T-helper 2 cell treated with Interferon-gamma antibody and Interleukin-4, amounts not matched to agents 5 μg/mL and 100 μg/mL, for 36 hours (primary cell): Measurements from ENCODE around the gene SCAANT1.

Source experiments
- DNase-seq: peaks from one replicate; pipeline ENCODE4 v3.0.0; 2021; ENCODE audit warnings: low spot score
- H3K27ac Mint-ChIP-seq: one replicate; pipeline ENCODE4 v1.8.0; 2021; ENCODE audit warnings: mild to moderate bottlenecking, mixed read lengths
- H3K27me3 Mint-ChIP-seq: one replicate; pipeline ENCODE4 v1.8.0; 2021; ENCODE audit warnings: low read depth, mixed read lengths
- H3K36me3 Mint-ChIP-seq: one replicate; pipeline ENCODE4 v1.8.0; 2021; ENCODE audit warnings: low read depth, mixed read lengths
- H3K4me1 Mint-ChIP-seq: one replicate; pipeline ENCODE4 v1.8.0; 2021; ENCODE audit warnings: low read depth, mixed read lengths
- H3K4me3 Mint-ChIP-seq: one replicate; pipeline ENCODE4 v1.8.0; 2022; ENCODE audit warnings: mild to moderate bottlenecking, moderate library complexity, mixed read lengths
- H3K9me3 Mint-ChIP-seq: one replicate; pipeline ENCODE4 v1.8.0; 2021; ENCODE audit warnings: mixed read lengths

Gene SCAANT1

DNA sequence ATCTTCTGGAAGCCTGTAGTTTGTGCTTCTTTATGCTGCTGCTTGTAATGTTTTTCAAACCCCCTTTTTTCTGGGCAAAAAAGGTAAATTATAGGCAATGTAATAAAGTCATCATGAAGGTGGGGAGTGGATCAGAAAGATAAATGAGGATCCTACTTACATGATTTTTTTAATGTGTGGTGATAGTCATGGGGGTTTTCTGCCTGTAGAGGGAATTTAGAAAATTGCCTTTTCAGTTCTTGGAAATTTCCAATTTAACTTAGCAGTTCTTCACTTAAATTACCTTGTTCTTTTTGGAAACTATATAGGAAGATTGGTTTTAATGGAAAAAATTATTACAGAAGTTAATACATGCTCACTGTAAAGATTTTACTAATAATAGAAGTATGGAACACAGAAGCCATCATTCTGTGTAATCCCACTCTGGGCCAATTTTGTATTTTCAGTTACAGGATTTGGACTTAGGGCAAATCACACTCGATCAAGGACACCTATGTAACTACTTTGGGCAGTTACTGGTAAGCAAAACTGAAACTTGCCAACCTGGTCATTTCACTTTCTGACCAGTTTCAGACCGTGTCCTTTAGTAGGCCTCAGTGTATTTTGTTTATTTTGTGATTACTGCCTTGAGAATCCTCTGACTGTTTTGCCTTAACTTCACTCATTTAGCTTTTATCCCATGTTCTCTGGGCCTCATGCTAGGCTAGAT is 10.5 kb upstream of the SCAANT1 start:
- no peaks in the 10 kb centered on the region for H3K9me3 Mint-ChIP-seq
- no peak for DNase-seq
- H3K4me3 Mint-ChIP-seq, result no peak overlapping the region
- no peaks in the 10 kb centered on the region for H3K27me3 Mint-ChIP-seq
- no peak overlapping the region for H3K27ac Mint-ChIP-seq
- H3K36me3 Mint-ChIP-seq, result peaks cover 63% of the 10 kb centered on the region
- peaks cover 12% of the 10 kb centered on the region for H3K4me1 Mint-ChIP-seq

DNA sequence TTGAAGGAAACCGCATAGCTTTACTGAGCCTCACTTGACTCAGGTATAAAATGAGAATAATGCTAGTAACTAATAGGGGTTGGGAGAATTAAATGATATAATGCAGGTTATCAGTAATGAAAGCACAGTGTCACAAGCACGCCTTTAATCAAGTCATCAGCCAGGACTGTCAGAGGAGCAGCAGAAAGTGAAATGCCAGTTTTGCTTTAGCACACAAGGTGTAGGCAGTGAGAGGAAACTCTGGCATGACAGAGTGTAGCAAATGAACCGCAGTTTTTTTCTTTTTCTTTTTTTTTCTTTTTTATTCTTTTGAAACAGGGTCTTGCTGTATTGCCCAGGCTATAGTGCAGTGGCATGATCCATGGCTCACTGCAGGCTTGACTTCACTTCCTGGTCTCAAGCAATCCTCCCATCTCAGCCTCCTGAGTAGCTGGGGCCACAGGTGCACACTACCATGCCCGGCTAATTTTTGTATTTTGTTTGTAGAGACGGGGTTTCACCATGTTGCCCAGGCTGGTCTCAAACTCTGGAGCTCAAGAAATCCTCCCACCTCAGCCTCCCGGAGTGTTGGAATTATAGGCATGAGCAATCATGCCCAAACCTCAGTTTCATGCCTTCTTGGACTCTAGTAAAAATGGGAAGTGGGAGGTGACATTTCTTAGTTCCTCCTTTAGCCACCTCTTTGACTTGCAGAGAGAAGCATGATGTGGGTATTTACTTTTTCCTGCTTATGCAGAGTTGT is 9.7 kb upstream of the SCAANT1 start:
- Mint-ChIP-seq H3K4me1 (peaks cover 12% of the 10 kb centered on the region), H3K4me3 (no peak overlapping the region), H3K36me3 (peaks cover 69% of the 10 kb centered on the region), H3K27ac (no peak overlapping the region), H3K9me3 (no peaks in the 10 kb centered on the region), H3K27me3 (no peaks in the 10 kb centered on the region)
- DNase-seq, result no peak

GRCh38 chr3:63920001-63920400 is 7.8 kb upstream of the SCAANT1 start:
- DNase-seq, result no peak
- peaks cover 14% of the 10 kb centered on the region for H3K4me1 Mint-ChIP-seq
- H3K27me3 Mint-ChIP-seq, result no peaks in the 10 kb centered on the region
- H3K4me3 Mint-ChIP-seq, result no peak overlapping the region
- H3K27ac Mint-ChIP-seq, result no peak overlapping the region
- peaks cover 66% of the 10 kb centered on the region for H3K36me3 Mint-ChIP-seq
- no peaks in the 10 kb centered on the region for H3K9me3 Mint-ChIP-seq

GRCh38 chr3:63918321-63918720 is 6.1 kb upstream of the SCAANT1 start:
- Mint-ChIP-seq H3K9me3 (no peaks in the 10 kb centered on the region), H3K4me1 (peaks cover 26% of the 10 kb centered on the region), H3K27me3 (no peaks in the 10 kb centered on the region), H3K4me3 (no peak overlapping the region), H3K27ac (no peak overlapping the region), H3K36me3 (peaks cover 61% of the 10 kb centered on the region)
- no peak for DNase-seq

DNA sequence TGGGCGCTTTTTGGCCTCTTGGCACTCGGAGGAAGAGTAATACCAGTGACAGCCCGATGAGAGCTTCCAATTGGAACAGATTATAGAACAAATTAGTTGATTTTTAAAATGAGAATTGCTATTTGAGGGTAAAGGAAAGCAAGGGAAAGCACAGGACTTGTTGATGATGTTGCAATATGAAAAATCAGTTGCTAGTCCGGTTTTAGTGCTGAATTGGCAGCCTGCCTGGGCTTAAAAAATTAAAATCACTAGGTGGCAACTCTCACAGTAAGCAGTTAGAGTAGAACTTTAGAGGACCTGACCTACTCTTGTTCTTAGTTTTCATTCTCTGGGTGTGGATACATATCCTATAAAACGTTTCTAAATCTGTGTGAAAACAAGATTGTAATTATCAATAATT is 2.1 kb upstream of the SCAANT1 start:
- Mint-ChIP-seq H3K4me3 (peak overlapping the region; percentile 90), H3K4me1 (peaks cover 41% of the 10 kb centered on the region), H3K9me3 (no peaks in the 10 kb centered on the region), H3K36me3 (peaks cover 46% of the 10 kb centered on the region), H3K27me3 (no peaks in the 10 kb centered on the region), H3K27ac (no peak overlapping the region)
- no peak for DNase-seq

DNA sequence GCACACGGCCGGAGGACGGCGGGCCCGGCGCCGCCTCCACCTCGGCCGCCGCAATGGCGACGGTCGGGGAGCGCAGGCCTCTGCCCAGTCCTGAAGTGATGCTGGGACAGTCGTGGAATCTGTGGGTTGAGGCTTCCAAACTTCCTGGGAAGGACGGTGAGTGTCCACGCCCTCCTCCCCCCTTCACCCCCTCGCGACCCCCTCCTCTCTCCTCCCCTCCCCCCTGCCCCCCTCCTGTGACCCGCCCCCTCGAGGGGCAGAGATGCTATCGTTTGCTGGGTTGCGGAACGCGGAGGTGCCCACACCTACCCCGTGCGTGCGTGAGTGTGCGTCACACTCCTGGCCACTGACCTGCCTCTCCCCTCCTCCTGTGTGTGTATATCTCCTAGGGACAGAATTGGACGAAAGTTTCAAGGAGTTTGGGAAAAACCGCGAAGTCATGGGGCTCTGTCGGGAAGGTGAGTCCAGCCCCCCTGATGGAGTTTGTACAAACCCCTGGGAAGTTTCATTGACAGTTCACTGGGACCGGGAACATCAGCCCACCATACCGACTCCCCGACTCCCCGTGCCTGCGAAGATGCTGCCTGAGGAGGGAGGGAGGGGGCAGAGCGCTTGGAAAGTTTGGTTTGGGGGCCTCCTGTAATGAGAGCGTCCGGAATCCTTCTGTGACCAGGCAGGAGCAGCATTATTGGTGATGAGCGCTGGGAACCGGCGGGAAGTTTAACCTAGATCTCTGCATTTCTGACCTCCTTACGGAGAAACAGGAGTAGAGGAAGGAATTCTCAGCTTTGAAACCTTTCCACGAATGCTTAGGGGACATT is 795 bp upstream of the SCAANT1 start:
- Mint-ChIP-seq H3K4me3 (peak overlapping the region; percentile 90), H3K36me3 (peaks cover 33% of the 10 kb centered on the region), H3K4me1 (peaks cover 34% of the 10 kb centered on the region), H3K9me3 (no peaks in the 10 kb centered on the region), H3K27me3 (no peaks in the 10 kb centered on the region), H3K27ac (peak overlapping the region; percentile 93)
- DNase-seq, result peak; percentile 42

DNA sequence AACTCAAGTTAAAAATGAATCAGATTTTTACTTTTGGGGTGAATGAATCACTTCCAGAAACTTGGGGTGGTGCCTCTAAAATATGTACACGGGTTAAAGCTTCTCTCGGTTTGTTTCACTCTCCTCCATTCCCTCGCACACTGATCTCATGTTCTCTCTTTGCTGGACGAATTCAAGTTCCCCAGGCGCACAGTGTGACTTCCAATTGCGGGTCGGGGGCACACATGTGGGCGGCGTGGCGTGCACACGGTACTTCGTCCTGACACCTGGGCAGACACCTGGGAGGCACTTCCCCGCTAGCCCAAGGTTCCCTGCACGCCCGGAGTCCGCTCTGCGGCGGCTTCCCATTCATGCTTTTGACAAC is 692 bp downstream of the SCAANT1 start:
- Mint-ChIP-seq H3K4me3 (peak overlapping the region; percentile 94), H3K36me3 (peaks cover 21% of the 10 kb centered on the region), H3K27me3 (no peaks in the 10 kb centered on the region), H3K27ac (peak overlapping the region; percentile 99), H3K4me1 (peaks cover 36% of the 10 kb centered on the region), H3K9me3 (no peaks in the 10 kb centered on the region)
- DNase-seq, result no peak

DNA sequence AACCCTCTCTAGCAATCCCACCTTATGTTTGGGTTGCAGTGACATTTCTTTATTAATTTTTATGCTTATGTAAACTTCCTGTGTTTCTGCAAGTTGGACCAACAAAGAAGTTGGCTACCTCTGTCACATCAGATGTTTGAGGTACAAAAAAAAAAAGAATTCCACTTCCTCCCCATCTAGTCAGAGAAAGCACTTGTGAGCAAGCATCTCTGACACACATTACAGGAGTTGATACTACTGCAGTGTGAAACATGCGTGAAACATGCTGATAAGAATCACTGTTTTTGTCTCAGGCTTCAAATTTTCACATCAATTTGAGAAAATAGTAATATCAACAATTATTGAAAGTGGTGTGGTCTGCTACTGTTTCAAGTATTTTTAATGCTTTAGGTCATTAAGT is 1.3 kb downstream of the SCAANT1 start:
- peak; percentile 14 for DNase-seq
- Mint-ChIP-seq H3K4me1 (peaks cover 36% of the 10 kb centered on the region), H3K27ac (peak overlapping the region; percentile 99), H3K9me3 (no peaks in the 10 kb centered on the region), H3K36me3 (peaks cover 19% of the 10 kb centered on the region), H3K27me3 (no peaks in the 10 kb centered on the region), H3K4me3 (peak overlapping the region; percentile 94)

DNA sequence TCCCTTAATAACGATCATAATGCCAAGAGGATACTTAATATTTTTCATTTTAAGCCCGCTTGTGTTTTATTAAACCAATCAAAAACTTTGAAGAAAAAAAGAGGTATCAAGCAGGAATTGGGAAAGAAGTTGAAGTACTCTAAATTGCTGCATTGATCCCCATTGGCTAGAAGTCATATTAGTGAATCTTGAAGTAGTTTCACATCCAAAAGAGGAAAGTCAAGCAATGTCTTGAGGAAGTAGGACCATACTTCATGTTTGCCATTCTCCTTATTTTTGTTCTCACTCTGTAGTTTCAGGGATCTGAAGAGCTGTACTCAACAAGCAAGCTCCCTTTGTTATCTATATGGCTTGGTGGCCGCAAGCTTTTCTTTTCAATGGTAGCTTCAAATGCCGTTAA is 2.2 kb downstream of the SCAANT1 start:
- no peak for DNase-seq
- Mint-ChIP-seq H3K36me3 (peaks cover 17% of the 10 kb centered on the region), H3K4me3 (peak overlapping the region; percentile 42), H3K4me1 (peaks cover 36% of the 10 kb centered on the region), H3K9me3 (no peaks in the 10 kb centered on the region), H3K27me3 (no peaks in the 10 kb centered on the region), H3K27ac (no peak overlapping the region)

DNA sequence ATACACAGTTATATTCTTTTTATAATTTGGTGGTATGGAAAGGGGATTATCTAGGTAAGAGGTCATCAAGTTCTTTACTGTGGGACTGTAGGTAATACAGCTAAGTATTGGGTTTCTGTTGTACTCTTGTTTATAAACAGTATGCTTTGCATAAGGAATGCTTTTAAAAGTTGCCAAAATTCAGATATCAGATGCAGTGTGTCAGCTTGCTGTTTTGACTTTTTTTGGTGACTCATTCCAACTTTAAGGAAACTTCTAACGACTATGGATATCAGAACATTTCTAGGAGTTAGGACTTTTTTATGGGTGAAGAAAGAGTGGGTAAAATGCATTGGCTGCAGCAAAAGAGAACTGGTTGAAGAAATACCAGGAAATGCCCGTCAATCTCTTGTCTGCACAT is 2.8 kb downstream of the SCAANT1 start:
- Mint-ChIP-seq H3K27me3 (no peaks in the 10 kb centered on the region), H3K27ac (no peak overlapping the region), H3K4me3 (no peak overlapping the region)

DNA sequence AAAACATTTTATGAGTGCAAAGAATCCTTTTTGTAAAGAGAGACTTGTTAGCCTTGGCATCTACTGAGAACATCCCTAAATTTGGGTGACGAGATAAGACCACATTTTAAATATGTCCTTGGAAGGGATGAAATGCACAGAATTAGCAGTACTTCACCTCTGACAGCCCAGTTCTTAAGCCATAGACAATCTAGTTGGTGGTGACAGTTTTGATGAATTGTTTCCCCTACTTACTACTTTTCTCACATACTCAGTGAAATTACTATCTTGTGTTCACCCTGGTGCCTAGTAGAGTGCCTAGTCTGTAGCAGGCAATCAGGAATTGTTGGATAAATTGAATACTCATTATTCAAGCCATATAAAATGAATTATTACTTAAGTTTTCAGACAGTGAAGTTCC is 3.4 kb downstream of the SCAANT1 start:
- no peak overlapping the region for H3K27ac Mint-ChIP-seq
- DNase-seq, result no peak
- no peaks in the 10 kb centered on the region for H3K9me3 Mint-ChIP-seq
- no peak overlapping the region for H3K4me3 Mint-ChIP-seq
- peaks cover 30% of the 10 kb centered on the region for H3K4me1 Mint-ChIP-seq
- H3K36me3 Mint-ChIP-seq, result peaks cover 14% of the 10 kb centered on the region
- no peaks in the 10 kb centered on the region for H3K27me3 Mint-ChIP-seq

More for the DNA sequence above, 2.8 kb downstream of the SCAANT1 start:
- peaks cover 17% of the 10 kb centered on the region for H3K36me3 Mint-ChIP-seq
- no peak for DNase-seq
- H3K9me3 Mint-ChIP-seq, result no peaks in the 10 kb centered on the region
- peaks cover 35% of the 10 kb centered on the region for H3K4me1 Mint-ChIP-seq

DNA sequence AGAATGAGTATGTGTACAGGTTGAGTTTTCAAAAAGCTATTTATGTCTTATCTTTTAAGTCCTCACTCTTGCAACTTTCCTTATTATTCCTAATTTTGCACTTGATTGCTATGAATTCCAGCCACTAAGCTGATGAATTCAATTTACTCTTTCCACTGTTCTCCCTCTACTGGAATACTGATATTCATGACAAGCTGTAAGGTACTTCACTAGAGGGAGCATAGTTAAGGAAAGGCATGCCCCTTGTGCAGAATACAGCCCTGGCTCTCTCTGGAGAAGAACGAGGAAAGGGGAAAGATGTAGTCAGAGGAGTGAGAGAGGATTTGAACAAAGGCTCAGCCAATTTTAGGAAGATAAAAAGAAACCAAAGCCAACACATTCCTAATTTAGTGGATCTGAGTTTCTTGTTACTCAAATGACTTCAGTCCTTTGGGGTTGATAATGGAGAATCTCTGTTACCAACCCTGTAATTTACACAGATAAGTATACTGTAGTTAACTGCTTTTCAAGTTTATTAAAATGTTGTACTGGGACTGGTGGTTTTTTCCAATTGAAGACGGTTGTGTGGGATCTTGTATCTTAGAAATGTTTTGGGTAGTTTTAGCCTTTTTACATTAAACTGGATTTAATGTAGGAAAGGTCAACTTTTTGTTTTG is 4.0 kb downstream of the SCAANT1 start:
- no peaks in the 10 kb centered on the region for H3K27me3 Mint-ChIP-seq
- DNase-seq, result no peak
- peaks cover 24% of the 10 kb centered on the region for H3K4me1 Mint-ChIP-seq
- H3K9me3 Mint-ChIP-seq, result no peaks in the 10 kb centered on the region
- no peak overlapping the region for H3K4me3 Mint-ChIP-seq
- H3K27ac Mint-ChIP-seq, result no peak overlapping the region
- H3K36me3 Mint-ChIP-seq, result peaks cover 11% of the 10 kb centered on the region

DNA sequence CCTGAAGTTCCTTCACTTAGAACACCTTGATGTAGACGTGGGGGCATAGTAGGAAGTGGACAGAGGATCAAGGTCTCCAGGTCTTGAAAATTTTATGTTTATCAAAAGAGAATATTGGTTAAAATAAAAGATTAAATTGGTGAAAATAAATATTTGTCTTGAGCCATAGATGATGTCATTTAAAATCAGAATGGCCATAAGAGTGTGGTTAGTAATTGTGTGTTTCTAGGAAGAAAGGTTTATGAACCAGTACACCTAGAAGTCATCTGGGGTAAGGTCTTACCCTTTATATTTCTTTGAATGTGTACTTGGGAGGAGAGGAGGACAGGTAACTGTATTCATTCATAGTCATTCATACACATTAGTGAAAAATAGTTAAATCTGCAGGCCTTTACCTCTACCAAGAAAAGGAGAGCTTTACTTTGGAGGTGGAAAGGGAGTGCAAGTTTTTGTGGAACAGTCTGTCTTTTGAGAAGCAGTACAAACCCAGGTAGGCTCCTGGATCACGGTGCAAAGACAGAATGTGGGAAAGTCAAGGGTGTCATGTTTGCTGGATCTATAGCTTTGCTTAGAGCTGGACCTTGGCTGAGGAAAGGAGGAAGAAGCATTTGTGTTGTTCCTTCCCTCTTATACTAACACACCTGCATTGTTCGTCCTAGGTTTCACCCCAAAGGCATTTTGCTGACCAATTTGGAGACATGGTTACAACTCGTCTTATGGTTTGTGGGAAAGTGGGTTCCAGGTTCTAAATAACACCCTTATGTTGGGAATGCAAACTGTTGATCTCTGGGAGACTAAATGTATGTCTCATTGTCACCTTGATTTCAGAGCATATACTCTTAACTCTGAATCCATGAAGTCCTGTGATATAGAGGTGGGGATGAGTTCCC is 6.2 kb downstream of the SCAANT1 start:
- H3K9me3 Mint-ChIP-seq, result no peaks in the 10 kb centered on the region
- H3K27ac Mint-ChIP-seq, result no peak overlapping the region
- no peak overlapping the region for H3K4me3 Mint-ChIP-seq
- H3K27me3 Mint-ChIP-seq, result no peaks in the 10 kb centered on the region
- DNase-seq, result no peak
- peaks cover 19% of the 10 kb centered on the region for H3K36me3 Mint-ChIP-seq
- peaks cover 24% of the 10 kb centered on the region for H3K4me1 Mint-ChIP-seq
